Measurements from ENCODE around the gene PTPRN.

DNA sequence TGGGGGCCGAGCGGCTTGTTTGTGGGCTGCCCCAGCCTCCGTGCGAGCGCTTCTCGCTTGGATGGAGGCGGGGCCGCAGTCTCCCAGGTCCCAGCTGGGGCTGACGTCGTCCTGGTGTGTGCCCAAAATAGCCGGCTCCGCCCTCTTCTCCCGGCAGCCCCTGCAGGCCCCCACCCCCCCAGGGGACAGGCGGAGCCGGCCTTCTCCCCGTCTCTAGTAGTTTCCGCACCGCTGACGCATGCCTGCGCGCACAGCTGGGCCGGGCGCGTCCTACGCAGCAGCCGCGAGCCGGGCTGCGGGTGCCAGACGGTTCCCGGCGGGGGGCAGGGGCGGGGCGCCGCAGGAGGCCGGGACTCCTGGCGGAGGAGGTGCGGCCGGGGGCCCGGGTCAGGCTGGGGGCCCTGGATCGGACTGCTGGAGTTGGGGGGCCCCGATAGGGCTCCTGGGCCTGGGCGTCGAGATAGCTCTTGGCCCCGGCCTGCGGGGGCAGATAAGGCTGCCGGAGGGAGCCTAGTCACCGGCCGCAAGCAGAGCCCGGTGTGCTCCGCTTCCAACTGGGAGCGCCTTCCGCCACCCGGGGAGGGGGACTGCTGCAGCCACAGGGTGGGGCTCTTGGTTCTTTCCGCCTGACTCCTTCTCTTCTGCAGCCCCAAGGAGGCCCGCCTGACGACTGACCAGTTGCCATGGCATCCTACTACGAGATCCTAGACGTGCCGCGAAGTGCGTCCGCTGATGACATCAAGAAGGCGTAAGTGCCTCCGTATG is 29.9 kb downstream of the PTPRN start, which contains the start of gene DNAJB2:
- TF ChIP-seq CTCF (IDR thresholded peaks at IDR 0.05): no peak
- no peak for TF ChIP-seq EZH2phosphoT487 (IDR thresholded peaks at IDR 0.05)

Data from neural progenitor cell (in vitro differentiated cells).